Fibroblast of the aortic adventitia (primary cell): ENCODE measurements around the gene MOG. TPM values are rescaled to one million over a fixed set of nuclear protein-coding genes. Genes with fewer than 3 reads are reported as not detected.
"Not testable (repeated sequence)": the region's sequence is repeated elsewhere in the genome, so short reads cannot be mapped to it uniquely, and the experiment has no call there.

Experiments
- DNase-seq: peaks from one replicate; pipeline ENCODE4 v3.0.0-alpha.2; 2010; ENCODE audit warnings: low read depth
- H3K4me3 ChIP-seq: 2 replicates; pipeline ENCODE4 v1.5.1; 2011; ENCODE audit warnings: low read depth, mild to moderate bottlenecking, control low read depth, low read length, moderate library complexity
- total RNA-seq: library from RNA; depleted of rRNA; stranded (reverse); fragments of >200 nt; gene quantifications from 2 replicates; pipeline ENCODE4 v1.2.3, GENCODE V29; 2012; ENCODE audit warnings: low replicate concordance
- TF ChIP-seq, protein P1 (sequence below): IDR thresholded peaks from 2 replicates; pipeline ENCODE4 v1.5.1; 2011; ENCODE audit warnings: mild to moderate bottlenecking, low read length, control low read depth, inconsistent platforms; ENCODE audit not compliant: insufficient read depth

Gene MOG
- total RNA-seq, 1 donor, result not detected

DNA sequence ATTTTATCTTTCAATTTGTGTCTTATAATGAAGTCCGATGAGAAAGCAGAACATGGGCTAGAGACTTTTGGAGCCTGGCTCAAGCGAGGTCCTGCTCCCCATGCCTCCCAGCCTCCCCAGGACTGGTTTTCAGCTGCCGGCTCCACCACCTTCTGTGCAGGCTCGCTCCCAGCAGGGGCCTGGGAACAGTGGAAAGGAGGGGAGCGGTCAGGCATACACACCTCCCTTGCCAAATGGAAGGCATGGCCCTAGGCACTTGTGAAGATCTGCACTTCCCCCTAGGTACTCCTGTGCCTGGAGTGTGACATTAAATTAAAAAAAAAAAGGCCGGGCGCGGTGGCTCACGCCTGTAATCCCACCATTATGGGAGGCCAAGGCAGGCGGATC lies 4.7 kb upstream of the MOG start:
- TF ChIP-seq, protein P1, sequence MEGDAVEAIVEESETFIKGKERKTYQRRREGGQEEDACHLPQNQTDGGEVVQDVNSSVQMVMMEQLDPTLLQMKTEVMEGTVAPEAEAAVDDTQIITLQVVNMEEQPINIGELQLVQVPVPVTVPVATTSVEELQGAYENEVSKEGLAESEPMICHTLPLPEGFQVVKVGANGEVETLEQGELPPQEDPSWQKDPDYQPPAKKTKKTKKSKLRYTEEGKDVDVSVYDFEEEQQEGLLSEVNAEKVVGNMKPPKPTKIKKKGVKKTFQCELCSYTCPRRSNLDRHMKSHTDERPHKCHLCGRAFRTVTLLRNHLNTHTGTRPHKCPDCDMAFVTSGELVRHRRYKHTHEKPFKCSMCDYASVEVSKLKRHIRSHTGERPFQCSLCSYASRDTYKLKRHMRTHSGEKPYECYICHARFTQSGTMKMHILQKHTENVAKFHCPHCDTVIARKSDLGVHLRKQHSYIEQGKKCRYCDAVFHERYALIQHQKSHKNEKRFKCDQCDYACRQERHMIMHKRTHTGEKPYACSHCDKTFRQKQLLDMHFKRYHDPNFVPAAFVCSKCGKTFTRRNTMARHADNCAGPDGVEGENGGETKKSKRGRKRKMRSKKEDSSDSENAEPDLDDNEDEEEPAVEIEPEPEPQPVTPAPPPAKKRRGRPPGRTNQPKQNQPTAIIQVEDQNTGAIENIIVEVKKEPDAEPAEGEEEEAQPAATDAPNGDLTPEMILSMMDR, result no peak
- DNase-seq, result no peak
- no peak overlapping the region for H3K4me3 ChIP-seq

- TF ChIP-seq, protein P1, result peak; percentile 75
- H3K4me3 ChIP-seq, result no peak overlapping the region
- DNase-seq, result peak; percentile 84
Observed at GRCh38 chr6:29653452-29654038, 3.3 kb upstream of the MOG start.

GRCh38 chr6:29655658-29656057 lies 1.2 kb upstream of the MOG start:
- TF ChIP-seq, protein P1, result no peak
- no peak for DNase-seq
- no peak overlapping the region for H3K4me3 ChIP-seq

DNA sequence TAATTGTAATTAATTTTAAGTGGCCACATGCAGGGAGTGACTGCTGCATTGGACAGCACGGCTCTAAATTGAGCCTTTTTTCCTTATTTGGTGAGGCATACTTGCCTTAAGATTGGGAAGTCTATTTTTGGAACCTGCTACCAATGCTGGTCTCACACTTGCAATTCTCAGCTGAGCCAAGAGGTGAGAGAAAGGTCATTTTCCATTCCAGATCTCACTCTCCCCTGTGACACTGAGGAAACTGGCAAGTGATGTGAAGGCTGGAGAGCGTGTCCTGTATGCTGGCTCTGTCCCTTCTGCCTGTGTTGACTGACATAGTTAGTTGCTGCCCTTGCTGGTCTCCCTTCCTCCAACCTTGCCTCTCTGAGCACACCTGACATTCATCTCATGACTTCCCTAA lies 735 bp upstream of the MOG start:
- TF ChIP-seq, protein P1, result no peak
- H3K4me3 ChIP-seq, result no peak overlapping the region
- DNase-seq, result no peak

DNA sequence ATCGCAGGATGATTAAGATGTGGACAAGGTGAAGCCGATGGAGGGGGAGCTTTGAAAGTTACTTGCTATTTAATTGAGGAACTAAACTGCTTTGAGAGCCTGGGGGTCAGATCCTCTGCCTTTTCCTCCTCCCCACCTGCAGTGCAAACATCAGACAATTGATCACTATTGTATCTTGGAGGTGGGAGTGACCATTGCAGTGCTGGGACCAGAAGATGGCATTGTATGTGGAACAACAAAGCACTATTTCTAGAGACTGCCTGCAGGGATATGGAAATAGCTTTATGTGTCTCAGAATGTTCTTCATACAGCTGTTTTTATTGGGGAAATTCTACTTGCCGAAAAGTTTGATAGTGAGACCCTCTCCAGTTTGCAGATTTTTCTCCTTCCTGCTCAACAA lies 4.2 kb downstream of the MOG start:
- TF ChIP-seq, protein P1, result no peak
- H3K4me3 ChIP-seq, result no peak overlapping the region
- no peak for DNase-seq

GRCh38 chr6:29661502-29662141 lies 4.7 kb downstream of the MOG start:
- not testable (repeated sequence) for H3K4me3 ChIP-seq, DNase-seq

DNA sequence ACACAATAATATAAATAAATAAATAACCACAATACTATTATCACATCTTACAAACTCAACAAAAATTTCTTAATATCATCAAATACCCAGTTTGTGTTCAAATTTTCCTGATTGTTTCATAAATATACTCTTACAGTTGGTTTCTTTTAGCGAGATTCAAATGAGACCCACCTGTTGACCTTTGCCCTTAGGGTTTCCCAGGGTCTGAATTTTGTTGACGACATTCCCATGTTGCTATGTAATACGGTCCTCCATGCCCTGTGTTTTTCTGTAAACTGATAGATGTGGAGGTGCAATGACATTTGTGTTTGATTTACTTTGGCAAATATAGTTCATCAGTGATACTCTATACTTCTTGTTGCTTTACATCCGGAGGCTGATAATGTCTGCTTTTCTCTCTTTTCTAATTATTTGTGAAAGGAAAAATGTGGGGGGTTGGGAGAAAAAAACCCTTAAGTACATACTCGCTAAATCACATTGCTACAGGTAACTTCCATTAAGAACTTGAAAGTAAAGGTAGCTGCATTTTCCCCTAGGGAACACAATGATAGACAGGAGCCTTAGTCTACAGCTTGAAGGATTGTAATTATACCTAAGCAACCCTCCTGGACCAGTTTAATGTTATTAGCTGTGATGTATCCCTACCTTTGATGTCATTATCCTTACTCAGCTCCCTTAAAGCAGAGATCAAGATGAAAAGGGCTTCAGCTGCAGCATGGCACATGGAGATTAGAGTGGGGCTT lies 6.6 kb downstream of the MOG start:
- TF ChIP-seq, protein P1, result no peak
- H3K4me3 ChIP-seq, result no peak overlapping the region

More for the DNA sequence above, 6.6 kb downstream of the MOG start:
- no peak for DNase-seq
